Endothelial cell (in vitro differentiated cells): ENCODE measurements around the gene MND1. TPM values are rescaled to one million over a fixed set of nuclear protein-coding genes. Genes with fewer than 3 reads are reported as not detected.

Experiments
- DNase-seq: peaks from one replicate; pipeline ENCODE4 v3.0.0; 2021; ENCODE audit warnings: low spot score
- H3K27ac Mint-ChIP-seq: one replicate; pipeline ENCODE4 v1.8.0; 2021; ENCODE audit warnings: mixed read lengths, inconsistent platforms; ENCODE audit not compliant: unreplicated experiment
- H3K27me3 Mint-ChIP-seq: one replicate; pipeline ENCODE4 v1.8.0; 2021; ENCODE audit warnings: mild to moderate bottlenecking, moderate library complexity, mixed read lengths, inconsistent platforms; ENCODE audit not compliant: unreplicated experiment
- H3K36me3 Mint-ChIP-seq: one replicate; pipeline ENCODE4 v1.8.0; 2021; ENCODE audit warnings: mild to moderate bottlenecking, low read depth, mixed read lengths, inconsistent platforms; ENCODE audit not compliant: unreplicated experiment
- H3K4me1 Mint-ChIP-seq: one replicate; pipeline ENCODE4 v1.8.0; 2021; ENCODE audit warnings: mild to moderate bottlenecking, mixed read lengths, inconsistent platforms; ENCODE audit not compliant: unreplicated experiment
- H3K4me3 Mint-ChIP-seq: one replicate; pipeline ENCODE4 v1.8.0; 2021; ENCODE audit warnings: mild to moderate bottlenecking, mixed read lengths, inconsistent platforms; ENCODE audit not compliant: unreplicated experiment
- H3K9me3 Mint-ChIP-seq: one replicate; pipeline ENCODE4 v1.8.0; 2021; ENCODE audit warnings: mixed read lengths, inconsistent platforms; ENCODE audit not compliant: unreplicated experiment
- CTCF ChIP-seq: fragments of 200-600 bp; sonication (generic); IDR thresholded peaks from one replicate; pipeline ENCODE4 v1.5.0; 2021; ENCODE audit warnings: antibody characterized with exemption; ENCODE audit not compliant: unreplicated experiment
- total RNA-seq: library from RNA; stranded (reverse); fragmentation: NEBNext Ultra II Directional; extraction: Animal tissue kit (Norgen Biotek cat#: 25700); gene quantifications from one replicate; pipeline ENCODE4 v1.2.1, GENCODE V29; 2021; ENCODE audit not compliant: unreplicated experiment

Gene MND1
- total RNA-seq, 1 donor from 2014 or later = 5.5 TPM

- no peak overlapping the region for H3K27ac Mint-ChIP-seq
- no peaks in the 10 kb centered on the region for H3K4me1 Mint-ChIP-seq
- H3K9me3 Mint-ChIP-seq = no peaks in the 10 kb centered on the region
- H3K36me3 Mint-ChIP-seq = no peaks in the 10 kb centered on the region
- no peak for TF ChIP-seq CTCF
- no peaks in the 10 kb centered on the region for H3K27me3 Mint-ChIP-seq
- DNase-seq = no peak
- no peak overlapping the region for H3K4me3 Mint-ChIP-seq
These were observed 33.7 kb upstream of the MND1 start for GRCh38 chr4:153310793-153311192.

GRCh38 chr4:153314915-153315314 is 29.6 kb upstream of the MND1 start:
- DNase-seq = no peak
- Mint-ChIP-seq H3K9me3 (no peaks in the 10 kb centered on the region), H3K36me3 (no peaks in the 10 kb centered on the region), H3K27me3 (no peaks in the 10 kb centered on the region), H3K4me3 (no peak overlapping the region), H3K4me1 (no peaks in the 10 kb centered on the region), H3K27ac (no peak overlapping the region)
- TF ChIP-seq CTCF = no peak

GRCh38 chr4:153318696-153319320 is 25.7 kb upstream of the MND1 start:
- H3K27me3 Mint-ChIP-seq = no peaks in the 10 kb centered on the region
- no peak for DNase-seq
- no peaks in the 10 kb centered on the region for H3K9me3 Mint-ChIP-seq
- TF ChIP-seq CTCF = peak; percentile 48
- H3K36me3 Mint-ChIP-seq = no peaks in the 10 kb centered on the region
- H3K27ac Mint-ChIP-seq = no peak overlapping the region
- no peaks in the 10 kb centered on the region for H3K4me1 Mint-ChIP-seq
- no peak overlapping the region for H3K4me3 Mint-ChIP-seq

GRCh38 chr4:153322791-153323190 is 21.7 kb upstream of the MND1 start:
- Mint-ChIP-seq H3K27me3 (no peaks in the 10 kb centered on the region), H3K4me3 (no peak overlapping the region), H3K36me3 (no peaks in the 10 kb centered on the region), H3K9me3 (no peaks in the 10 kb centered on the region), H3K4me1 (no peaks in the 10 kb centered on the region), H3K27ac (no peak overlapping the region)
- DNase-seq = no peak
- no peak for TF ChIP-seq CTCF

GRCh38 chr4:153324046-153324445 is 20.4 kb upstream of the MND1 start:
- Mint-ChIP-seq H3K9me3 (no peaks in the 10 kb centered on the region), H3K36me3 (no peaks in the 10 kb centered on the region), H3K4me1 (no peaks in the 10 kb centered on the region), H3K27ac (no peak overlapping the region), H3K4me3 (no peak overlapping the region), H3K27me3 (no peaks in the 10 kb centered on the region)
- no peak for DNase-seq
- no peak for TF ChIP-seq CTCF
